ENCODE data around the gene RGPD8.

GRCh38 chr2:112433932-112434730 lies 686 bp upstream of the RGPD8 start:
- TF ChIP-seq CTCF (conservative IDR thresholded peaks at IDR 0.05) (no peak), EZH2 (IDR thresholded peaks at IDR 0.05; ENCODE audit: low read depth) (no peak)
